DOHH2 (cell line): Measurements from ENCODE around the gene AUNIP.
A peak's percentile ranks its signal among the peaks of the same experiment; 100 is the strongest.

Source experiments
- CTCF ChIP-seq: fragments of 200-600 bp; sonication (generic); IDR thresholded peaks from one replicate; pipeline ENCODE4 v1.5.1; 2014; ENCODE audit warnings: antibody characterized with exemption, mild to moderate bottlenecking, low read depth, low read length; ENCODE audit not compliant: poor library complexity, severe bottlenecking
- EZH2phosphoT487 ChIP-seq: fragments of 200-600 bp; sonication (generic); IDR thresholded peaks from 2 replicates; pipeline ENCODE4 v1.6.1; 2017; ENCODE audit warnings: borderline replicate concordance, mild to moderate bottlenecking, antibody characterized with exemption, low read length, moderate library complexity, mixed read lengths

- TF ChIP-seq EZH2phosphoT487 (no peak), CTCF (peak; percentile 29)
Measured at GRCh38 chr1:25802915-25803314, 56.3 kb downstream of the AUNIP start.
